Activated CD8-positive, alpha-beta memory T cell treated with anti-CD3 and anti-CD28 coated beads for 1 hour (primary cell): ENCODE measurements around the gene MMP17.

Experiments used
- DNase-seq, 2 donors: peaks; one replicate each; pipeline ENCODE4 v3.0.0-alpha.2; 2020; ENCODE audit warnings: low read depth in 1 of 2; ENCODE audit errors: extremely low read depth in 1 of 2

Gene MMP17

GRCh38 chr12:131829791-131830334 is 1.7 kb downstream of the MMP17 start:
- no peak for DNase-seq

DNA sequence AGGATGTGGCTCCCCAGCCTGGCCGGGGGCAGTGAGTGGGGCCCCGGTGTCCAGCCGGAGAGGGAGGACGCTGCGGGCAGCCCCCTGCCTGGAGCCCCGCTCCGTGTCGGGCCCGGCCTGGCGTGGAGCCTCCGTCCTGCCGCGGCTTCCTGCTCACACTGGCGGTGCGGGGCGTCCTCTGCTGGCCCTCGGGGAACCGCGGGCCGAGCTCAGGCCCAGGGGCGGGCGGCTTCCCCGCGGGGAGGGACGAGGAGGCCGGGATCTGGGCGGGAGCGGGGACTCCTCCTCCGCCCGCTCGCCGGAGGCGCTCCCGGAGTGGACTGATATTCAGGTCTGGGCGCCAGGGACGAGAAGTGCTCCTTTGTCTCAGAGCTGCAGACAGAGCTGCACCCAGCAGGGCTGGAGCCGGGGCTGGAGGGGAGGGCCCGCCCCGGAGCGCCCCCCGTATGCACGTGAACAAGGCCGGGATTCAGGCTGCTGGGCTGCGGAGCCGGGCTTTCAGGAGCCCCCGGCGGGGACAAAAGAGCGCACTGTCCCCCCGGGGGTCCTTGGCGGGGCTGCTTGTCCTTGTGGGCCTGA is 2.2 kb downstream of the MMP17 start:
- DNase-seq: no peak

- no peak for DNase-seq
These were observed 2.9 kb downstream of the MMP17 start for GRCh38 chr12:131830914-131831571.

DNA sequence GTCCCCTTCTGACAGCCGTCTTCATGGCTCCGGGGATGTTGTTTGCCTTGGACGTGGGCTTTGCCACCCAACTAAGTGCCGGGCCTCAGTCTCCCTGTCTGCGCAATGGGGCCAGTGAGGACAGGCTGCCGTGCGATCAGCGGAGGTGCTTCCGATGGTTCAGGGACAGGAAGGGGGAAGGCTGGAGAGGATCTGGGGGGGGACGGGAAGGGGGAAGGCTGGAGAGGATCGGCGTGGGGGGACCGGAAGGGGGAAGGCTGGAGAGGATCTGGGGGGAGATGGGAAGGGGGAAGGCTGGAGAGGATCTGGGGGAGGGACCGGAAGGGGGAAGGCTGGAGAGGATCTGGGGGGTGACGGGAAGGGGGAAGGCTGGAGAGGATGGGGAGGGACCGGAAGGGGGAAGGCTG is 3.4 kb downstream of the MMP17 start:
- DNase-seq: no peak

- no peak for DNase-seq
These were observed 4.4 kb downstream of the MMP17 start for GRCh38 chr12:131832321-131833231.

GRCh38 chr12:131833288-131833895 is 5.2 kb downstream of the MMP17 start:
- no peak for DNase-seq

- no peak for DNase-seq
These were observed 5.9 kb downstream of the MMP17 start for GRCh38 chr12:131833896-131834641.

DNA sequence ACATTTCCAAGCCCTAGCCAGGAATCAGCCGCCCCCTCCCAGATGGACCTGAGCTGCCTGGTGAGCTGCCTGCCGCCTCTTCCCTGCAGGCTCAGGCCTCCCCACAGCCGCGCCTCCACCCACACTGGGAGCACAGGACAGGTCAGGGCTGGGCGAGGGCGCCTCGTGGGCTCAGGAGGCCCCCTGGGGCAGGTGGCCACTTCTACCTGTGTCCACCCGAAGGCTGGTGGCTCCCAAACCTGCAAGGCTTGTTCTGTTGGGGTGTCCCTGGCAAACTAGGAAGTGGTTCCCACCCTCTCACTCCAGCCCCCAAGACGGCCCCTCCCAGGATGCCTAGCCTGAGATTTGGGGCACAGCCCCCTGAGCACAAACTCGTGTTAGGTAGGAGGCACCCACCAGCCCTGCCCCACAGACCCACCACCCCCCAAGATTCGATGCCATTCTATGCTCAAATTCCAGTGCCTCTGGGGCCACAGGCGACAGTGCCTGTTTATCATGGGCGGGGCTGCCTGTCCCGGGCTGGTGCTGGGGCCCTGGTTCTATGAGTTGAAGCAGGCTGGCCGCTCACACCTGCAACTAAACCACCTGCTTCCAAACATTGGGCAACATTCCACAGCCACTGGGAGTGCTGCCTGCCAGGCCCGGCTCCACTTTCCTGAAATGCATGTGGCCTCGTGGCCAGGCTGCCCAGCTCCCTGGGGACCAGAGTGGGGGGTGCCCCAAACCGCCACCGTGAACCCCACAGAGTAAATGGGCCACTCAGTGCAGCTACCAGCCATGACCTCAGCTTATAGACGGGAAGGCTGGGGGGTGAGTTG is 6.8 kb downstream of the MMP17 start:
- no peak for DNase-seq

DNA sequence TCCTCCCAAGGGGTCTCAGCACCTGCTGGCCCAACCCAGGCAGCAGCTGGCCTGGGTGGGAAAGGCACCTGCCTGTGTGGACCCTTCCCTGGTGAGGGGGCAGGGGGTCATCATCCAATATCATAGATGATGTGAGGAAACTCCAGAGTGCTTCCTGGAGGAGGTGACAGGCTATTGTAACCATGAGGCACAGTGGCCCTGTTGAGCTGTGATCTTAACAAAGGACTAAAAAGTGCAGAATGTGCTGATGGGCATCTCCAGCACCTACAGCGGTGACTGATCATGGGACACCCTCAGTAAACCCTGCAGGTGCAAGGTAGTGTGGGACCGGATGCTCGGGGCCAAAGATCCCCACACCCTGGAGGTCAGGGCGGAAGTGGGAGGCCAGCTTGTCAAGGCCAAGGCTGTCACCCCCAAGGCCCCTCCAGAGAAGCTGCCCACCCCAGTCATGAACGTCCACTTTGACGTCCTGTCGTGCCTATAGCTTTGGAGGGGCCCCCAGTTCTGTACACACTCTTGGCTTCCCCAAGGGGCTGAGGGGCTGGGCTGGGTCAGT is 7.5 kb downstream of the MMP17 start:
- DNase-seq: no peak

GRCh38 chr12:131836193-131836592 is 8.0 kb downstream of the MMP17 start:
- DNase-seq: no peak

GRCh38 chr12:131836714-131837397 is 8.7 kb downstream of the MMP17 start:
- no peak for DNase-seq

DNA sequence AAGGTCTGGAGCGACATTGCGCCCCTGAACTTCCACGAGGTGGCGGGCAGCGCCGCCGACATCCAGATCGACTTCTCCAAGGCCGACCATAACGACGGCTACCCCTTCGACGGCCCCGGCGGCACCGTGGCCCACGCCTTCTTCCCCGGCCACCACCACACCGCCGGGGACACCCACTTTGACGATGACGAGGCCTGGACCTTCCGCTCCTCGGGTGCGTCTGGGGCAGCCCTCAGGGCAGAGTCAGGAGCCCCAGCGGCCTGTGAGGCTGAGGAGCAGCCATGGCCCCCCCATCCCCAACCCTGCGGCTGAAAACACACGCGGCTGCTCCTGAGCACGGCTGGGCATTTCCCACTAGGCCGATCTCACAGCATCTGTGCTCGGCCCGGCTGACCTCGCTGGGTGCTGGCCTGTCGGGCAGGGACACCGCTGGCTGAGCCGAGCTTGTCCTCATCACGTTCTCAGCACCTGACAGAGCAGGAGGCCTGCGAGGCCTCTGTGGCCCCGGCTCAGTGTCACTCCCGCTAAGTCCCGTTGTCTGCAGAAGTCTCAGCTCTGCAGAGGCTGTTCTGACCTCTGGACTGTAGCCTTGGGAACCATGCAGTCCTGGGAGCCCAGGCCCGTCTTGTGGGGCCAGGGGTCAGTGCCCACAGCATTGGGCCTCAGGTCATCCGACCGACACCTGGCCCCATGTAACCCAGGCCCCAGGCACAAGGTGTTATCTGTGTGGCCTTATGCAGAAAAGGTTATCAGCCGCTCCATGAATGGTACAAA is 12.6 kb downstream of the MMP17 start:
- no peak for DNase-seq

DNA sequence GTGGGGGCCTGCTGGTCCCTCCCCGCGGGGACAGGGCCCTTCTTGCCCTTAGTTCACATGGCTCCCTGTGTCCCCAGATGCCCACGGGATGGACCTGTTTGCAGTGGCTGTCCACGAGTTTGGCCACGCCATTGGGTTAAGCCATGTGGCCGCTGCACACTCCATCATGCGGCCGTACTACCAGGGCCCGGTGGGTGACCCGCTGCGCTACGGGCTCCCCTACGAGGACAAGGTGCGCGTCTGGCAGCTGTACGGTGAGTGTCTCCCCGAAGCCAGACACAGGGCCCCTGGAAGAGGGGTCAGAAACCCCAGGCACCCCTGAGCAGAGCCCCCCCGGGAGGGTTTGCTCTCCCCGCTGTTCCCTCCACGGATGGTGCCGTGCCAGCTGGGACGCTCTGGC is 13.4 kb downstream of the MMP17 start:
- no peak for DNase-seq

- no peak for DNase-seq
These were observed 14.0 kb downstream of the MMP17 start for GRCh38 chr12:131842169-131842568.

DNA sequence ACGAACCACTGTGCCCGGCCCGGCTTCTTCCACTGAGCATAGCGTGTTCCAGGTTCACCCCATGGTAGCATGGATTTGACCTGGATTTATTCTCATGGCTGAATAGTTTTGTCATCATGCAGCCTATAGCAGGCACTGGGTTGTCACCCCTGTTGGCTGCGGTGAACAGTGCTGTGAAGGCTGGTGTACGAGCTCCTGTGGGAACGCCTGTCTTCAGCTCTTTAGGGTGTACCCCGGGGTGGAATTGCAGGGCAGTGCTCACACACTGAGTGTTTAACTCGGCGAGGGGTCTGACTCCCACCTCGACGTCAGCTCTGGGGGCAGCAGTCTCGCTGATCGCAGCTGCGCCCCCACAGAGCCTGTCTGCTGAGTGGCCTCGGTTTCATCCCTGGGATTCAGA is 15.3 kb downstream of the MMP17 start:
- no peak for DNase-seq

GRCh38 chr12:131844140-131844539 is 15.9 kb downstream of the MMP17 start:
- DNase-seq: no peak

DNA sequence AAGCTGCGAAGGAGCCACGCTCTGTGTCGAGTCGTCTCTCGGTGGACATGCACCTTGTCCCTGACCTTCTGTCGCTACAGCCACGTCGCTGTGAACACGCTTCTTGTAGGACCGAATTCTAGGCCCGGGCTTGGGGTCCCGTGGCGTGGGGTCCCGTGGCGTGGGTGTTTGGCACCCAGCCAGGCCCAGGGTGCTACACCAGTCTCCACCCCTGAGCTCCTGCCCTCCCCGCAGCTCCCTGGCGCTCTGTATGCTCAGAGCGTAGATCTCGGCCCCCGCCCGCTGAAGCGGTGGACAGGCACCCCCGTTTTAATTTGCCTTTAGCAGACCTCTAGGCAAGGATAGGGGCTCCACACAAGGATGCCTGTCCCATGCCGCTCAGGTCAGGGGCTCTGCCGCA is 16.5 kb downstream of the MMP17 start:
- no peak for DNase-seq

DNA sequence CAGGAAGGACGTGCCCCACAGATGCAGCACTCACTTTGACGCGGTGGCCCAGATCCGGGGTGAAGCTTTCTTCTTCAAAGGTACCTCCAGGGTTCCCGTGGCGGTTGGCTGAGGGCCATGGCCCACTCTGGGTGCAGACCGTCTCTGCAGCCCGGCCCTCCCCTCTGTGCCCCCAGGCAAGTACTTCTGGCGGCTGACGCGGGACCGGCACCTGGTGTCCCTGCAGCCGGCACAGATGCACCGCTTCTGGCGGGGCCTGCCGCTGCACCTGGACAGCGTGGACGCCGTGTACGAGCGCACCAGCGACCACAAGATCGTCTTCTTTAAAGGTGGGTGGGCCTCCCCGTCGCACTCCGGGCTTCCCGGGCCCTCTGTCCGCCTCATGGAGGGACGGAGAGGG is 16.9 kb downstream of the MMP17 start:
- DNase-seq: no peak
